Activated T-cell treated with anti-CD3 and anti-CD28 coated beads, Interleukin-2, amount 50 U/mL, for 4 hours (primary cell): ENCODE measurements around the gene LEKR1. TPM values are rescaled to one million over a fixed set of nuclear protein-coding genes. Genes with fewer than 3 reads are reported as not detected.
A peak's percentile ranks its signal among the peaks of the same experiment; 100 is the strongest.

Experiments used
- ATAC-seq, 2 donors: fragments of 200-7000 bp; cut with Tn5 transposase; one replicate each; pipeline ENCODE4 v1.10.0; 2021
- DNase-seq: peaks from one replicate; pipeline ENCODE4 v3.0.0-alpha.2; 2020
- H3K27me3 Mint-ChIP-seq: one replicate; pipeline ENCODE4 v1.8.0; 2021; ENCODE audit warnings: low read depth, mixed read lengths
- H3K36me3 Mint-ChIP-seq: one replicate; pipeline ENCODE4 v1.8.0; 2022; ENCODE audit warnings: mixed read lengths; ENCODE audit not compliant: insufficient read depth
- H3K4me1 Mint-ChIP-seq: one replicate; pipeline ENCODE4 v1.8.0; 2021; ENCODE audit warnings: low read depth, mixed read lengths
- H3K4me3 Mint-ChIP-seq: one replicate; pipeline ENCODE4 v1.8.0; 2021; ENCODE audit warnings: mild to moderate bottlenecking, moderate library complexity, mixed read lengths
- H3K9me3 Mint-ChIP-seq: one replicate; pipeline ENCODE4 v1.8.0; 2021; ENCODE audit warnings: mixed read lengths
- total RNA-seq, 3 donors: library from RNA; stranded (reverse); gene quantifications; one replicate each; pipeline ENCODE4 v1.2.1, GENCODE V29; 2021

The LEKR1 gene
- total RNA-seq, 3 donors from 2014 or later, result 0.30 to 0.68 (median 0.50) TPM

DNA sequence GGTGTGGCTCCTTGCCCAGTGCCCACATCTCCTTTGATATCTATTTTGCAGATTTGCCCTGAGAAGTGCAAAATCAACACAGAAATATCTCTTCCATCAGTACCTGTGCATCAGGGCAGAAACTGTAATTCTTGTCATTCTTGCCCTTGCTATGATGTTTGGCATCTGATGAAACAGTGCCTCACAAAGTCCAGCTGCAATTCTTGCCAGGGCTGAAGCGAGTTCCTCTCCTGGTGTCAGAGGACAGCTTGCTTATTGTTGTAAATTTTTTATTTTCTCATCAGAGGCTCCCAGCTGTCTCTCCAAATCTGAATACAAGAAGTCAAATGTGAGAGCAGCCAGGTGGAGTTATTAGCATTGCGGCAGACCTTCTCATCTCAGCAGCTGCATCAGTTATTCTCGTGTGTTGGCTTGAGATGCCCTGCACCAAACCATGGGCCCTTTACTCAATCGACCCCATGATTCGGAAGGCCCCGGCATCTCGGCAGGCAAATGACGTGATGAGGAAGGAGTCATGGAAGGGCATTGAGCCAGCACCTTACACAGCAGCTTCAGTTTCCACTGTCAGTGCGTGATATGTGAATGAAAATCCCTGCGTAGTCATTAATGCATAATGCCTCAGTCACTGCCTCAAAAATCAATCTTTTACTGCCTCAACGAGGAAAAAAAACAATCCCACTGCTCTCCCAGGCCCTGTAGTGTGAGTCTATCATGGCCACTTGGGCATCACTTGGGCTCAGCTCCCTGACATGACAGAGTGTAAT lies 240.4 kb downstream of the LEKR1 start:
- DNase-seq (no peak), ATAC-seq (no peak)
- H3K36me3 Mint-ChIP-seq, result no peaks in the 10 kb centered on the region
- peaks cover 24% of the 10 kb centered on the region for H3K4me1 Mint-ChIP-seq
- H3K27me3 Mint-ChIP-seq, result peaks cover 2% of the 10 kb centered on the region
- H3K9me3 Mint-ChIP-seq, result no peaks in the 10 kb centered on the region
- H3K4me3 Mint-ChIP-seq, result no peak overlapping the region

DNA sequence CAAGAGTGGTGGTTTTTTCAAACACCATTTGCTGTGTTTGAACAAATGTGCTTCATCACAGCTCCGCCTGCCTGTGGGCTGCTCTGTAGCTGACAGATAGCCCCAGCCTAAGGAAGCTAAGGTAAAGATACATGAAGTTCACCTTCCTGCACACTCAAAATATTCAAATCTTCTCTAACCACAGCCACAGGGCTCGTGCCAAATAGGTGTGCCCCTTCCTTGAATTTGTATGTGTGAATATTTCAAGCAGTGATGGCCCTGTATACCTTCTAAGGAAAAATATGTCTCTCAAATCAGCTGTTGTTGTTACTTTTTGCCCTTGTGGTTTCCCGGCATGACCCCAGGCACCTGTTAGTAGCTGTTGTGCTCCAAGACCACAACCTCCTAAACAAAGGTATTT lies 241.0 kb downstream of the LEKR1 start:
- no peaks in the 10 kb centered on the region for H3K9me3 Mint-ChIP-seq
- H3K36me3 Mint-ChIP-seq, result no peaks in the 10 kb centered on the region
- ATAC-seq (peak in 1 of 2 donors; percentile 65), DNase-seq (no peak)
- H3K27me3 Mint-ChIP-seq, result no peaks in the 10 kb centered on the region
- H3K4me3 Mint-ChIP-seq, result no peak overlapping the region
- peaks cover 24% of the 10 kb centered on the region for H3K4me1 Mint-ChIP-seq

- H3K9me3 Mint-ChIP-seq, result no peaks in the 10 kb centered on the region
- H3K27me3 Mint-ChIP-seq, result no peaks in the 10 kb centered on the region
- ATAC-seq (no peak), DNase-seq (no peak)
- H3K4me1 Mint-ChIP-seq, result peaks cover 24% of the 10 kb centered on the region
- H3K36me3 Mint-ChIP-seq, result no peaks in the 10 kb centered on the region
- no peak overlapping the region for H3K4me3 Mint-ChIP-seq
Observed at GRCh38 chr3:157069406-157069805, 243.3 kb downstream of the LEKR1 start.

- Mint-ChIP-seq H3K4me3 (no peak overlapping the region), H3K4me1 (peaks cover 24% of the 10 kb centered on the region), H3K27me3 (no peaks in the 10 kb centered on the region), H3K9me3 (no peaks in the 10 kb centered on the region), H3K36me3 (no peaks in the 10 kb centered on the region)
- ATAC-seq (no peak), DNase-seq (no peak)
Observed at GRCh38 chr3:157069846-157070677, 243.9 kb downstream of the LEKR1 start.

DNA sequence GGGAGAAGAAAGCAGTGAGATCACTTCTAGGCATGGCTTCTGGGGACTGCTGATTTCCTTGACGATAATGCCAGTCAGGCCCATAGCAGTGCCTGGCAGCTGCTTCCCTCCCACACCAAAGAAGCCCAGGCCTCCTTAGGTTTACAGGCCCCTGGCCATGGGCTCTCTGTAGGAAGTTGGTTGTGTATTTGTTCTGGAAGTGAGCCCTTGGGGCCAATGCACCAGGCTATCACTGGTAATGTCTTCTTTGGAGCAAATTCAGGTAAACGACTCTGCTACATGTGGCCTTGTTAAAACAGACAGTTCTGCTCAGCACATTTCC lies 244.5 kb downstream of the LEKR1 start:
- H3K36me3 Mint-ChIP-seq, result no peaks in the 10 kb centered on the region
- peaks cover 25% of the 10 kb centered on the region for H3K4me1 Mint-ChIP-seq
- no peaks in the 10 kb centered on the region for H3K27me3 Mint-ChIP-seq
- no peak overlapping the region for H3K4me3 Mint-ChIP-seq
- ATAC-seq (no peak), DNase-seq (no peak)
- H3K9me3 Mint-ChIP-seq, result no peaks in the 10 kb centered on the region

DNA sequence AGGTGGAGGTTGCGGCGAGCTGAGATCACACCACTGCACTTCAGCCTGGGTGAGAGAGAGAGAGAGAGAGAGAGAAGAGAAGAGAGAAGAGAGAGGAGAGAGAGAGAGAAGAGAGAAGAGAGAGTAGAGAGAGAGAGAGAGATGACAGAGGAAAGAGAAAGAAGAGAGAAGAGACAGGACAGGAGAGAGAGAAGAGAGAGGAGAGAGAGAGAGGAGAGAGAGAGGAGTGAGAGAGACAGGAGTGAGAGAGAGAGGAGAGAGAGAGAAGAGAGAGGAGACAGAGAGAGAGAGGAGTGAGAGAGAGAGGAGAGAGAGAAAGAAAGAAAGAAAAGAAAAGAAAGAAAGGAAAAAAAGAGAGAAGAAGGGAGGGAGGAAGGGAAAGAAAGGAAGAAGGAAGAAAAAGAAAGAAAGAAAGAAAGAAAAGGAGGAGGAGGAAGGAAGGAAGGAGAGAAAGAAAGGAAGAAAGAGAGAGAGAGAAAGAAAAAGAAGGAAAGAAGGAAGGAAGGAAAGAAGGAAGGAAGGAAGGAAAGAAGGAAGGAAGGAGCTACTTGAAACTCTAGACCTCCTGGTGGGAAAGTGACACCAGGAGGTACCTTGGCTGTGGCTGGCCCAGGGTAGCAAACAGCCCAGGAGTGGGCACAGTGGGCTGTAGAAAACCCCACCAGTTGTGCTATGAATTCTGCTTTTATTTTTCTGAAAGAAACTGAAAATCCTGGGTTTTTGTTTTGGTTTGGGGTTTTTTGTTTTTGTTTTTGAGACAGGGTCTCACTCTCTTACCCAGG lies 245.8 kb downstream of the LEKR1 start:
- Mint-ChIP-seq H3K4me1 (peaks cover 15% of the 10 kb centered on the region), H3K4me3 (no peak overlapping the region), H3K27me3 (no peaks in the 10 kb centered on the region), H3K9me3 (no peaks in the 10 kb centered on the region), H3K36me3 (no peaks in the 10 kb centered on the region)
- no peak for DNase-seq
- no peak for ATAC-seq

- ATAC-seq (no peak), DNase-seq (no peak)
- no peaks in the 10 kb centered on the region for H3K36me3 Mint-ChIP-seq
- no peaks in the 10 kb centered on the region for H3K9me3 Mint-ChIP-seq
- no peaks in the 10 kb centered on the region for H3K27me3 Mint-ChIP-seq
- H3K4me1 Mint-ChIP-seq, result peaks cover 7% of the 10 kb centered on the region
- no peak overlapping the region for H3K4me3 Mint-ChIP-seq
Observed at GRCh38 chr3:157073810-157074209, 247.7 kb downstream of the LEKR1 start.

DNA sequence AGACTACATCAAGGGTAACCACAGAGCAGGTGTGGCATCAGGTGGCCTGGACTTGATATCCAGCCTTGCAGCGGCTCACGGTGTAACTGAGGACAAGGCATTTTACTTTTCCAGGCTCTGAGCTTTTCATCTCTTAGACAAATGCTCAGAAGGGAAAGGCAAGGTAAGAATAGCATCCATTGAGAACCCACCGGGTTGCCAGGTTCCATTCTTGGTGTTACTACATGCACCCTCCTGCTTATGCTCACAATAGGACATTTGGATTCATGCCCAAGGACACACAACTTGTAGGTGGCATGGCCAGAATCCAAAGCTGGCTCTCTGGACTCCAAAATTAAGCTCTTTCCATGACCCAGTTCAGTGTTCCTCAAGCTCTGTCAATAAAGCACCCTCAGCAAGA lies 248.3 kb downstream of the LEKR1 start:
- Mint-ChIP-seq H3K9me3 (no peaks in the 10 kb centered on the region), H3K4me3 (no peak overlapping the region), H3K36me3 (no peaks in the 10 kb centered on the region), H3K27me3 (no peaks in the 10 kb centered on the region), H3K4me1 (peaks cover 7% of the 10 kb centered on the region)
- no peak for DNase-seq
- ATAC-seq, result no peak

DNA sequence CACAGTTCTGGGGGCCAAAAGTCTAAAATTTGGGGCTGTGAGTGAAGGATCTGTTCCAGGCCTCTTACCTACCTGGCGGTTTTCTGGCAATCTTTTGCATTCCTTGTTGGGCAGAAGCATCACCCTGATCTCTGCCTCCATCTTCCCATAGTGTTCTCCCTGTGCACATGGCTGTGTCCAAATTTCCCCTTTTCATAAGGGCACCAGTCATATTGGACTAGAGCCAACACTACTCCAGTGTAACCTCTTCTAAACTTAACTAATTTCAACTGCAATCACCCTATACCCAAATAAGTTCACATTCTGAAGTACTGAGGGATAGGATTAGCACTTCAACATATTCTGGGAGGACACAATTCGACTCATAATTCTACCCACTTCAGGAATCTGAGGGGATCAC lies 248.8 kb downstream of the LEKR1 start:
- no peaks in the 10 kb centered on the region for H3K27me3 Mint-ChIP-seq
- H3K9me3 Mint-ChIP-seq, result no peaks in the 10 kb centered on the region
- H3K36me3 Mint-ChIP-seq, result no peaks in the 10 kb centered on the region
- no peak overlapping the region for H3K4me3 Mint-ChIP-seq
- DNase-seq, result no peak
- ATAC-seq, result no peak
- peaks cover 7% of the 10 kb centered on the region for H3K4me1 Mint-ChIP-seq

- H3K4me3 Mint-ChIP-seq, result no peak overlapping the region
- DNase-seq (no peak), ATAC-seq (no peak)
- H3K4me1 Mint-ChIP-seq, result peaks cover 7% of the 10 kb centered on the region
- H3K36me3 Mint-ChIP-seq, result no peaks in the 10 kb centered on the region
- H3K9me3 Mint-ChIP-seq, result no peaks in the 10 kb centered on the region
- no peaks in the 10 kb centered on the region for H3K27me3 Mint-ChIP-seq
Observed at GRCh38 chr3:157075693-157076420, 249.7 kb downstream of the LEKR1 start.

DNA sequence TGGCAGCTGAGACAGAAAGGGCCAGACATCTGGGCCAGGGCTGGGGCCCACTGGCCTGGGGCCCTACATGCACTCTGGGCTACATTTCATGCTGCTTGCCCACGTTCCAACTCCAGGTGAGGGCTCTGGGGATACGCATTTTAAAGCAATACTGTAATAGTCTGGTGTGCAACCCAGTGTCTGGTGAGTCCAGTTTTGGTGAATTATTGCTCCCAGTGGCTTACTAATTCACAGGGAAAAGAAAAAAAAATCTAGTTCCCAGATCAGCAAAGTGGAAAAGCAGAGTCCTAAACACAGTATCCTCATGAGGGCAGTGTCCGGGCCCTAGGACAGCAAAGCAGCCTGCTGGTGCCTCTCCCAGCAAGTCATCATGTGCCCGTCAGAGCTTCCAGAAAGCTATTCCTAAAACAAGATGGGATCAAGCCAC lies 251.4 kb downstream of the LEKR1 start:
- Mint-ChIP-seq H3K27me3 (no peaks in the 10 kb centered on the region), H3K4me3 (no peak overlapping the region), H3K36me3 (no peaks in the 10 kb centered on the region), H3K9me3 (no peaks in the 10 kb centered on the region), H3K4me1 (peaks cover 21% of the 10 kb centered on the region)
- no peak for DNase-seq
- no peak for ATAC-seq

DNA sequence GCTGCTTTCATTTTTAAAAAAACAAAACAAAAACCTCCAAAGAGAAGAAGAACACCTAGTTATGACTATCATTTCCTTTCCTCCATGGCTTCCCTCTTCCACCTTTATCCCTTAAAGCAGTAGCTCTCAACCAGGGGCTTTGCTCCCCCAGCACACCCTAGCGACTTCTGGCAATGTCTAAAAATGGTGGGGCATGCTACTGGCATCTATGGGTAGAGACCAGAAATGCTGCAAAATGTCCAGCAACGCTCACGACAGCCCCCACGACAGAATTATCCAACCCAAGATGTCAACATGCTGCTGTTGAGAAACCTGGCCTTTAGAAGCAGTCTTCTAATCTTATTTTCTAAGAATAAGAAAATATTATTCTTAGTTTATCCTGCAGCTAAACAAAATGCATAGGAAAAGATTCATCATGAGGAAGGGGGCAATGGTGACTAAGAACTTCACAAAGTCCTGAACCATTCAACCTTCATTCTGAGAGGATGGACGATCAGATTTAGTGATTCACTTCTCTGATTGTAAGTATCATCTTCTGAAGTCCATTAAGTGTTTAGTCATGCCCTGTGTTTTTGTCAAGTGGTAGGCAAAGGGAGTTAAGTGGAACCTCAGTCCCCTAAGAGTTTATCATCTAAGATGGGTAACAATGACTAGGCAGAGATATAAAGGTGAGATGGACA lies 252.1 kb downstream of the LEKR1 start:
- H3K36me3 Mint-ChIP-seq, result no peaks in the 10 kb centered on the region
- no peak for DNase-seq

GRCh38 chr3:157078811-157079185 lies 252.6 kb downstream of the LEKR1 start:
- Mint-ChIP-seq H3K36me3 (no peaks in the 10 kb centered on the region), H3K4me1 (peaks cover 22% of the 10 kb centered on the region), H3K4me3 (no peak overlapping the region), H3K27me3 (no peaks in the 10 kb centered on the region), H3K9me3 (no peaks in the 10 kb centered on the region)
- ATAC-seq (no peak), DNase-seq (no peak)

More for the DNA sequence above, 252.1 kb downstream of the LEKR1 start:
- Mint-ChIP-seq H3K4me3 (no peak overlapping the region), H3K4me1 (peaks cover 22% of the 10 kb centered on the region), H3K9me3 (no peaks in the 10 kb centered on the region), H3K27me3 (no peaks in the 10 kb centered on the region)
- no peak for ATAC-seq
